A549 (cell line): ENCODE data around the gene P2RY4. TPM values are rescaled to one million over a fixed set of nuclear protein-coding genes. Genes with fewer than 3 reads are reported as not detected.
A peak's percentile ranks its signal among the peaks of the same experiment; 100 is the strongest.

ENCODE experiments used
- ATAC-seq, 2 experiments: fragments of 200-7000 bp in 1 of 2; fragments of >200 bp in 1 of 2; cut with Nextera tagmentation in 1 of 2; cut with Tn5 transposase in 1 of 2; 3 replicates each; pipeline versions ENCODE4 v1.8.0 to v1.9.1; 2018 to 2020; ENCODE audit warnings: mild to moderate bottlenecking in 1 of 2, moderate library complexity in 1 of 2
- CTCF ChIA-PET: fragments of 300-600 bp; sonication (Branson Sonifier 250); formaldehyde crosslinking; extraction: SDS; loops from one replicate; lab custom pipeline; 2021; ENCODE audit warnings: antibody characterized with exemption, inconsistent platforms; lab: Yijun Ruan, JAX
- POLR2A ChIA-PET: fragments of 350-600 bp; formaldehyde crosslinking; extraction: SDS; loops from one replicate; lab custom pipeline; 2021; ENCODE audit warnings: antibody characterized with exemption, inconsistent platforms; lab: Yijun Ruan, JAX
- DNase-seq, 2 experiments: peaks; one replicate each; pipeline versions ENCODE4 v3.0.0 to v3.0.0-alpha.2; 2011 to 2016; ENCODE audit warnings: low read depth in 1 of 2, low spot score in 1 of 2
- FAIRE-seq: peaks from 2 replicates; lab custom pipeline; 2011; peaks lifted over from hg19 to GRCh38; lab: Jason Lieb, UNC
- H3K27ac ChIP-seq, 2 experiments: fragments of >200 bp; sonication (Bioruptor Twin); formaldehyde crosslinking; 3 replicates each; pipeline ENCODE4 v1.5.1; 2016 to 2017
- H3K4me1 ChIP-seq: fragments of >200 bp; sonication (Bioruptor Twin); formaldehyde crosslinking; 3 replicates; pipeline ENCODE4 v1.6.1; 2016
- H3K4me2 ChIP-seq: fragments of >200 bp; sonication (Bioruptor Twin); formaldehyde crosslinking; 3 replicates; pipeline ENCODE4 v1.6.1; 2016
- H3K4me3 ChIP-seq: fragments of >200 bp; sonication (Bioruptor Twin); formaldehyde crosslinking; 3 replicates; pipeline ENCODE4 v1.5.1; 2016
- H3K9me3 ChIP-seq: fragments of >200 bp; sonication (Bioruptor Twin); formaldehyde crosslinking; 3 replicates; pipeline ENCODE4 v1.6.1; 2016
- BCL3 ChIP-seq: fragments of >200 bp; sonication (Bioruptor Twin); formaldehyde crosslinking; IDR thresholded peaks from 3 replicates; pipeline ENCODE4 v1.6.1; 2016
- BHLHE40 ChIP-seq: IDR thresholded peaks from 2 replicates; pipeline ENCODE4 v1.6.1; 2012; ENCODE audit warnings: low read depth, low read length, inconsistent platforms
- CHD2 ChIP-seq: fragments of 150-350 bp; IDR thresholded peaks from 2 replicates; pipeline ENCODE4 v1.6.1; 2014; ENCODE audit warnings: low read length; ENCODE audit not compliant: partially characterized antibody
- EHF ChIP-seq: fragments of 250-450 bp; sonication (Bioruptor Pico); IDR thresholded peaks from 2 replicates; pipeline ENCODE4 v1.5.0; 2020; ENCODE audit warnings: mild to moderate bottlenecking
- ELK1 ChIP-seq: fragments of 150-350 bp; IDR thresholded peaks from 2 replicates; pipeline ENCODE4 v1.6.1; 2014; ENCODE audit warnings: low read depth, mild to moderate bottlenecking, low read length
- EP300 ChIP-seq, 2 experiments: fragments of >200 bp; sonication (Bioruptor Twin); formaldehyde crosslinking; IDR thresholded peaks; 2 replicates in 1 of 2; 3 replicates in 1 of 2; pipeline ENCODE4 v1.6.1; 2016 to 2017
- ESRRA ChIP-seq: fragments of 150-350 bp; IDR thresholded peaks from 2 replicates; pipeline ENCODE4 v1.6.1; 2014; ENCODE audit warnings: mild to moderate bottlenecking, low read length, borderline replicate concordance
- FOSB ChIP-seq: fragments of 250-450 bp; sonication (Bioruptor Pico); IDR thresholded peaks from 2 replicates; pipeline ENCODE4 v1.5.0; 2020; ENCODE audit warnings: mild to moderate bottlenecking, moderate library complexity
- FOSL2 ChIP-seq, 2 experiments: fragments of 450-650 bp in 1 of 2; fragments of >200 bp in 1 of 2; sonication (Bioruptor Twin) in 1 of 2; formaldehyde crosslinking; IDR thresholded peaks; 2 replicates each; pipeline versions ENCODE4 v1.5.0 to v1.6.1; 2016 to 2020; ENCODE audit warnings: mild to moderate bottlenecking in 1 of 2, moderate library complexity in 1 of 2
- FOXS1 ChIP-seq: fragments of 250-450 bp; sonication (Bioruptor Pico); IDR thresholded peaks from 2 replicates; pipeline ENCODE4 v1.5.0; 2020; ENCODE audit warnings: mild to moderate bottlenecking, moderate library complexity
- HDAC2 ChIP-seq: fragments of 200-600 bp; sonication (generic); IDR thresholded peaks from 2 replicates; pipeline ENCODE4 v1.6.1; 2016
- HES2 ChIP-seq: fragments of >200 bp; sonication (Bioruptor Twin); formaldehyde crosslinking; IDR thresholded peaks from 2 replicates; pipeline ENCODE4 v1.6.1; 2016
- HEYL ChIP-seq: fragments of 250-450 bp; sonication (Bioruptor Pico); IDR thresholded peaks from 2 replicates; pipeline ENCODE4 v1.8.0; 2021; ENCODE audit warnings: mild to moderate bottlenecking, moderate library complexity
- HOXB13 ChIP-seq: fragments of 250-450 bp; sonication (Bioruptor Pico); IDR thresholded peaks from 2 replicates; pipeline ENCODE4 v1.5.0; 2020; ENCODE audit warnings: low read depth, mild to moderate bottlenecking, moderate library complexity
- JUNB ChIP-seq: fragments of >200 bp; sonication (Bioruptor Twin); formaldehyde crosslinking; IDR thresholded peaks from 2 replicates; pipeline ENCODE4 v1.6.1; 2016
- KDM1A ChIP-seq: fragments of 200-600 bp; sonication (generic); IDR thresholded peaks from 2 replicates; pipeline ENCODE4 v1.6.1; 2016; ENCODE audit warnings: low read depth, mild to moderate bottlenecking
- MYC ChIP-seq: IDR thresholded peaks from 2 replicates; pipeline ENCODE4 v1.6.1; 2012; ENCODE audit warnings: mild to moderate bottlenecking, inconsistent platforms, low read length, improper control_type of control experiment, borderline replicate concordance
- NFE2L2 ChIP-seq: fragments of 150-350 bp; conservative IDR thresholded peaks from 2 replicates; pipeline ENCODE4 v1.6.1; 2014; ENCODE audit warnings: low read length
- NPAS2 ChIP-seq: fragments of 250-450 bp; sonication (Bioruptor Pico); IDR thresholded peaks from 2 replicates; pipeline ENCODE4 v1.8.0; 2022; ENCODE audit warnings: mild to moderate bottlenecking, moderate library complexity, borderline replicate concordance
- PHF8 ChIP-seq: fragments of 200-600 bp; sonication (generic); IDR thresholded peaks from 2 replicates; pipeline ENCODE4 v1.6.1; 2016; ENCODE audit warnings: low read depth, mild to moderate bottlenecking, antibody characterized with exemption, moderate library complexity, borderline replicate concordance
- POLR2A ChIP-seq: IDR thresholded peaks from 2 replicates; pipeline ENCODE4 v1.6.1; 2012; ENCODE audit warnings: mild to moderate bottlenecking, low read length
- POLR2AphosphoS2 ChIP-seq: conservative IDR thresholded peaks from 2 replicates; pipeline ENCODE4 v1.6.1; 2012; ENCODE audit warnings: low read length, improper control_type of control experiment, inconsistent platforms
- RAD21 ChIP-seq, 2 experiments: fragments of >200 bp in 1 of 2; sonication (Bioruptor Twin) in 1 of 2; formaldehyde crosslinking in 1 of 2; IDR thresholded peaks in 1 of 2; conservative IDR thresholded peaks in 1 of 2; 2 replicates in 1 of 2; 3 replicates in 1 of 2; pipeline ENCODE4 v1.6.1; 2012 to 2018; ENCODE audit warnings: inconsistent platforms in 1 of 2
- RARB ChIP-seq: fragments of 250-450 bp; sonication (Bioruptor Pico); IDR thresholded peaks from 2 replicates; pipeline ENCODE4 v1.8.0; 2021; ENCODE audit warnings: mild to moderate bottlenecking, moderate library complexity
- RCOR1 ChIP-seq: fragments of 150-350 bp; IDR thresholded peaks from 2 replicates; pipeline ENCODE4 v1.6.1; 2014; ENCODE audit warnings: antibody characterized with exemption, low read length, low read depth
- RNF2 ChIP-seq: fragments of 200-600 bp; sonication (generic); IDR thresholded peaks from 2 replicates; pipeline ENCODE4 v1.6.1; 2016; ENCODE audit warnings: low read depth, mild to moderate bottlenecking, antibody characterized with exemption, moderate library complexity, borderline replicate concordance
- TP53 ChIP-seq: fragments of 250-450 bp; sonication (Bioruptor Pico); IDR thresholded peaks from 2 replicates; pipeline ENCODE4 v1.5.0; 2021; ENCODE audit warnings: mild to moderate bottlenecking, moderate library complexity
- ZC3H11A ChIP-seq: fragments of 450-650 bp; IDR thresholded peaks from 2 replicates; pipeline ENCODE4 v1.6.1; 2014; ENCODE audit warnings: antibody characterized with exemption, mild to moderate bottlenecking
- WGBS: methylation state at CpG from one replicate; pipeline ENCODE4 v1.1.6; 2017; ENCODE audit errors: missing lambda C conversion rate; 5-methylcytosine and 5-hydroxymethylcytosine counted together
- polyA minus RNA-seq: library from RNA; depleted of rRNA, polyadenylated mRNA; stranded (reverse); fragments of >200 nt; gene quantifications from 2 replicates; pipeline ENCODE4 v1.2.3, GENCODE V29; 2011; rRNA and poly(A)+ RNA removed
- polyA plus RNA-seq, 4 experiments: library from polyadenylated mRNA; depleted of rRNA in 3 of 4; stranded (reverse); fragments of >200 nt; fragmentation: RNase III in 1 of 4; extraction: RNeasy Plus Mini Kit Qiagen cat#74134 plus additional on column Dnase treatment in 1 of 4; gene quantifications; 2 replicates in 3 of 4; 3 replicates in 1 of 4; pipeline ENCODE4 v1.2.3, GENCODE V29; 2011 to 2017

P2RY4 gene
- polyA plus RNA-seq (2011; rRNA removed), result 0.06 and 0.19 TPM in 2 replicates
- polyA plus RNA-seq (2012; cell fraction: cytosol; rRNA removed), result 0.03 TPM in 1 of 2 replicates, not detected in the other
- polyA plus RNA-seq (2012; cell fraction: nucleus; rRNA removed), result 0.37 and 0.56 TPM in 2 replicates
- not detected in 3 replicates for polyA plus RNA-seq (2017; fragmentation: RNase III; extraction: RNeasy Plus Mini Kit Qiagen cat#74134 plus additional on column Dnase treatment)
- 0.21 and 0.73 TPM in 2 replicates for polyA minus RNA-seq

GRCh38 chrX:70260104-70260503 is at the start of gene P2RY4:
TSS of gene P2RY4 (minus strand) at chrX:70260204. CDS start at chrX:70259624, 580 bp downstream.
- H3K4me2 ChIP-seq, result no peak within 1 kb of the TSS
- CTCF ChIA-PET, result interaction anchor here (0.6 to 1.1 kb wide), 2 partner anchors 63 to 426 kb away, joined by 3 read pairs; no protein-coding TSS in a partner anchor
- POLR2A ChIA-PET, result no interaction called here
- FAIRE-seq (no peak), ATAC-seq (no peak), DNase-seq (no peak)
- no peaks in the 10 kb centered on the region for H3K4me1 ChIP-seq
- H3K9me3 ChIP-seq, result no peaks in the 10 kb centered on the region
- TF ChIP-seq NFE2L2 (no peak), BHLHE40 (no peak), RARB (CRISPR knock-in tag) (no peak), POLR2A (no peak), HEYL (CRISPR knock-in tag) (no peak), NPAS2 (CRISPR knock-in tag) (no peak), JUNB (no peak), HOXB13 (CRISPR knock-in tag) (no peak)
- TF ChIP-seq, all 56 proteins: peak for 0
- H3K4me3 ChIP-seq, result no peak within 1 kb of the TSS
- WGBS, result 52% methylated on average over 3 of the region's 4 CpGs
- no peak within 1 kb of the TSS for H3K27ac ChIP-seq

GRCh38 chrX:70301716-70302115 is 41.7 kb upstream of the P2RY4 start:
- no peaks in the 10 kb centered on the region for H3K9me3 ChIP-seq
- TF ChIP-seq KDM1A, result no peak
- no peak for TF ChIP-seq EHF
- TF ChIP-seq CHD2, result no peak
- no peak for TF ChIP-seq ESRRA
- no peak for TF ChIP-seq ZC3H11A
- no peak for TF ChIP-seq PHF8
- TF ChIP-seq RAD21 (conservative IDR thresholded peaks at IDR 0.05 in 1 of 2, IDR thresholded peaks at IDR 0.05 in 1 of 2), result no peak
- TF ChIP-seq RARB (CRISPR knock-in tag), result no peak
- no peak for TF ChIP-seq POLR2A
- no peak for TF ChIP-seq TP53 (CRISPR knock-in tag)
- TF ChIP-seq BHLHE40, result no peak
- TF ChIP-seq EP300 (IDR thresholded peaks at IDR 0.05), result no peak
- TF ChIP-seq BCL3, result no peak
- TF ChIP-seq ELK1, result no peak
- no peak for TF ChIP-seq HES2
- no peak for TF ChIP-seq HDAC2
- no peak for TF ChIP-seq FOSB
- TF ChIP-seq POLR2AphosphoS2, result no peak
- TF ChIP-seq, all 56 proteins: peak for 0
- POLR2A ChIA-PET, result no interaction called here
- H3K4me3 ChIP-seq, result no peak overlapping the region
- 81% methylated on average over 3 of the region's 3 CpGs for WGBS
- ATAC-seq (no peak), FAIRE-seq (no peak), DNase-seq (no peak)
- no peaks in the 10 kb centered on the region for H3K4me1 ChIP-seq
- H3K27ac ChIP-seq, result no peak overlapping the region
- H3K4me2 ChIP-seq, result no peak overlapping the region
- CTCF ChIA-PET, result interaction anchor here (0.5 to 1.6 kb wide), 2 partner anchors 168 to 169 kb away, joined by 3 to 4 read pairs; partner anchors contain the start of gene IGBP1

GRCh38 chrX:70293621-70294020 is 33.6 kb upstream of the P2RY4 start:
- no peaks in the 10 kb centered on the region for H3K9me3 ChIP-seq
- DNase-seq (no peak), ATAC-seq (no peak), FAIRE-seq (peak; percentile 95)
- peaks cover 22% of the 10 kb centered on the region; the same call in 1 of the 3 replicates for H3K4me1 ChIP-seq
- H3K27ac ChIP-seq, result no peak overlapping the region
- ChIA-PET POLR2A (no interaction called here), CTCF (interaction anchor here (1.8 kb wide), 1 partner anchor 160 kb away, joined by 8 read pairs; the partner anchor contains the start of gene IGBP1)
- no peak overlapping the region for H3K4me3 ChIP-seq
- no peak overlapping the region; the same call in 2 of the 3 replicates for H3K4me2 ChIP-seq
- no peak for TF ChIP-seq MYC
- no peak for TF ChIP-seq FOSB
- TF ChIP-seq TP53 (CRISPR knock-in tag), result no peak
- no peak for TF ChIP-seq PHF8
- no peak for TF ChIP-seq FOXS1
- no peak for TF ChIP-seq ESRRA
- TF ChIP-seq RNF2, result no peak
- TF ChIP-seq FOSL2 (IDR thresholded peaks at IDR 0.05), result no peak
- TF ChIP-seq FOSL2 (CRISPR knock-in tag; IDR thresholded peaks at IDR 0.05), result no peak
- TF ChIP-seq RCOR1, result no peak
- no peak for TF ChIP-seq RARB (CRISPR knock-in tag)
- WGBS, result 93% methylated on average over 5 of the region's 5 CpGs
